Measurements from ENCODE around the gene CDK14. TPM values are rescaled to one million over a fixed set of nuclear protein-coding genes. Genes with fewer than 3 reads are reported as not detected.
"Not testable (repeated sequence)": the region's sequence is repeated elsewhere in the genome, so short reads cannot be mapped to it uniquely, and the experiment has no call there.

Gene CDK14
- polyA plus RNA-seq, 12 donors: 16.8 to 28.5 (median 23.8) TPM; not detected in 1

DNA sequence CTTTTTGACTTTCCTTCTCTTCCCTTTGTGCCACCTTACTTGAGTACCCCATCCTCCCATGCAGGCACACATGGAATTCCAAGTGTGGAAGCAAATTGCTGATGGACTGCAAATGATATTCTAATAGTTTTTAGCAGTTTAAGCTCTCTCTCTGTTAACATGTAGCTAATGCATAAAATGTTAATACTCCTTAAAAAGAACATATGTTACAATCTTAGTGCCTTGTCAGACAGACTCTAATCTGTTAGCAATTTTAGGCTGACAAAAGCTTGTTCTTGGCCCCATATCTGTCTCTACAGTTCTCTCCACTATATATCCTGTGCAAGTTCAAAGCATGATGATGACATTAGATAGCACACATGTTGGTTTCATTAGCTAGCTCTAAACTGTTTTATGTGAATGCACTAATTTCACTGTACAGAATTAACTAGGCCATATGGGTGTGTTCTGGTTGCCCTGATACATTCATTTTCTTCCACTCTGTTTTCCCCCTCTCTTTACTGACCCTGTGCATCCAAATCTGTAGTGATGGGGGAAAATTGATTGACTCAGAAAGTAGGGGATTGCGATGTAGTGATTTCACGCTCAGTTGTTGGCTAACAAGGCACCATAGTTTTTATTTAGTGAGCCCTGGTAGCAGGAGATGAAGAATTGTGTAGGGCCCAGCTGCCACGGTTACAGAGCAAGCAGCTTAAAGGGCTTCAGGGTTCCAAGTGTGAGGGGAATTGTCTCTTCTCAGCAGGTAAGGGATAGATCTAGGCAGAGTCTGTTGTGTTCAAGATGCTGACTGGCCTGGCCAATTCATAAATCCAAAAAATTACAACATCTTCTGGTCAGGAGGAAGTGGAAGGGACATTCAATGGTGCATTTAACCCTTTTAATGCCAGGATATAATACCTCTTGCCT, 553.5 kb downstream of the CDK14 start:
- no peak for DNase-seq

DNA sequence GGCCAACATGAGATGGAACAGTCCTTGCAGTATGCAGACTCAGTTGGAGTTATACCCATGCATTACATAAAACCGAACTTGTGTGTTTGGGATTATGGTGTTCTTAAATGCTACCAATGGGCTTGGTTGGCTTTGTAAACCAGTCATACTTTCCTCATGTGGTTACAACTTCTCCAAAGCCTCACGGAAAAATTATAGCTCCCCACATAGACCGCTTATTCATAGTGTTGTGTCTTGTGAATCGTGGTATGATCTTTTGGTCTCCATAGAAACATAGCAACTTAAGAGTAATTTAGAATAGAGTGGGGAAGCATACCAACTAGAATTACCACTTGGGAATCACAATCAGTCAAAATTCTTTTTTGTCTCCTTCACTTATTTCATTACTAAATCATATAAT, 555.8 kb downstream of the CDK14 start:
- DNase-seq: no peak

DNA sequence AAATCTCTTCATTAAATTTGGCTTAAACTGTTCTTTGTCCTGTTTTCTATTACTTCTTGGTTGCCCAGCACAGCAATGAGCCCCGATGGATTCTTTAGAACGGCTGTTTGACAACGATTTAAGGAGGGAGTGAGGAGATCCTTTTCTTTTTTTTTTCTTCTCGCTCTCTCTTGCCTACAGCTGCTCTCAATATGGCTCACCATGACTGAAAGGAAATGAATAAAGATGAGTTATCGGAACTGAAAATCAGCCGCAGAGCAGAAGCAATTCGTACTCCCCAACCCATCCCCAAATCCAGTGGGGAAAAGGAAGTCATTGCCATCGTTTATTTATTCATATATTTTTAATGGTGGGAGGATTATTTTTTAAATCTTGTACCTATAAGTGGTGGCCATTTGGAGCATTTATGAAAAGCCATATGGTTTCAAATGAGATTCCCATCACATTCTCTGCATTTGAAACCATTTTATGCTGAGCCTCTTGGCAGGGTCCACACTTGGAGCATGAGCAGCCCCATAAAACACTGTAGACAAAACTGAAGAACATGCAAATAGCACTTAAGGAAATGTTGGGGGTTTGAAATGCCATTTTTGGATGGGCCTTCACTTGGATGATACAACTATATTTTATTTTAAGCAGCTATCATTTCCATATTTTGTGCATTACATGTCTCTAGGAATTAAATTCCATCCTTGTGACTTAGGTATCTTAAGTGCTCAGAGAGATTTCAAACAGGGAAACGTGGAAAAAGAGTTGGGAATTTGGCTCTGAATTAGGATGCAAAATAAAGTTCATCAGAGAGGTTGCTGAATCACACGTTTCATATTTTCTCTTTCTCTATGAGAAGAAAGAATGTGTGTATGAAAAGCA, 560.4 kb downstream of the CDK14 start:
- no peak for DNase-seq

DNA sequence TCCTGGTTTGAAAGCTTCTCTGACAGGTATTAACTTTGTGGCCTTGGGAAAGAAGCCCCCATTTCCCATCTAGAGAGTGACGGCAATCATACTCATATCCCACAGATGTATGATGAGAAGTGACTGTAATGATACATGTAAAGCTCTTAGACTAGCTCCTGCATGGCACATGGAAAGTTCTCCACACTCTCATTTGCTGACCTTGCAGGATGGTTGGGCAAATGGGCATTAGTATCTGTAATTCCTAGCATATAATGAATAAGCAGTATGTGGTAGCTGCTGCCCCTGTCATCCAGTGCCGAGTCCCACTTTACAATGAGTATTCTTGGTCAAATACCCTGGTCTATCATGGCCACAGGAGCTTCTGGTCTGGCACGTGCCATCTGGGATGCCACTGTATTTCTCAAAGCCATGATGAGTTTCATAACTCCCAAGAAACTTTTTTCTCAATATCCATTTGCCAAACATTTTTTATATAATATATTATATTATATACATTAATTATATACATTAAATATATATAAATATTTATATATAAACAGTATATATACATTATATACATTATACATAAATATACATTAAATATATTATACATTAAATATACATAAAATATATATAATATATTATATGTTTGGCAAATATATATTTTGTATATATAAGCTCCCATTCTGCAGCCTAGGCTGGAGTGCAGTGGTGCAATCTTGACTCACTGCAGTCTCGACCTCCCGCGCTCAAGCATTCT, 561.6 kb downstream of the CDK14 start:
- no peak for DNase-seq

DNA sequence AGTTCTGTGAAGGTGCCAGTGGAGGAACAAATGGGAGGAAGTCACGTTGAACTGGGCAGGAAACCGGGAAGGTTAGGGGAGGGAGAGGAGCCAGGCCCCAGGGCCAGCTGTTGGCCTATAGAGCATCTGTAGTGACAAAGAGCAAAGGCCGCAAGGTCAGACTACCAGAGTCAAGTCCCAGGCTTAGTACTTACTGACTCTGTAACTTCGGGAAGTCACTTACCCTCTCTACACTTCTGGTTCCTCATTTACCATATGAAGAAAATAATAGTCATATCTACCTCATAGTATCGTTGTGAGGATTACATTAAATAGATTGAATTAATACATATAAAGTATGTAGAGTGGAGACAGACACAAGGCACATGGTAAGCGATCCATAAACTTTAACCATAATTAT, 566.3 kb downstream of the CDK14 start:
- no peak for DNase-seq

DNA sequence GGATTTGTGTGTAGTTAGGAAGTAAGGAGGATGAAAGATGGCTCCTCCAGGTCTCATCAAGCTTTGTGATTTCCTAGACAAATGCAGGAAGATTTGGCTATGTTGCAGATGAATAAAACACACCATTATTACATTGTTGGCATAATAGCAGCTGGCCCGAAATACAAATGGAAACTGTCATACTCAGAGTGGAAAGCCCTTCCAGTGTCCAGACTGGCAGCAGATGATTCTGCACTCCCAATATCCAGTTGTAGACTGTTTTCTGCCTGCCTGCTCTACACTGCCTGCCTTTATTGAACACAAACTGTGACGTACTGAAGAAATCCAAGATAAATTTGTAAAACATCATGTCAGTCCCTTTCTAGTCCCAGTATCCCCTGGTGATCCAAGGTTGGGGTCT, 568.4 kb downstream of the CDK14 start:
- DNase-seq: peak; percentile 64

DNA sequence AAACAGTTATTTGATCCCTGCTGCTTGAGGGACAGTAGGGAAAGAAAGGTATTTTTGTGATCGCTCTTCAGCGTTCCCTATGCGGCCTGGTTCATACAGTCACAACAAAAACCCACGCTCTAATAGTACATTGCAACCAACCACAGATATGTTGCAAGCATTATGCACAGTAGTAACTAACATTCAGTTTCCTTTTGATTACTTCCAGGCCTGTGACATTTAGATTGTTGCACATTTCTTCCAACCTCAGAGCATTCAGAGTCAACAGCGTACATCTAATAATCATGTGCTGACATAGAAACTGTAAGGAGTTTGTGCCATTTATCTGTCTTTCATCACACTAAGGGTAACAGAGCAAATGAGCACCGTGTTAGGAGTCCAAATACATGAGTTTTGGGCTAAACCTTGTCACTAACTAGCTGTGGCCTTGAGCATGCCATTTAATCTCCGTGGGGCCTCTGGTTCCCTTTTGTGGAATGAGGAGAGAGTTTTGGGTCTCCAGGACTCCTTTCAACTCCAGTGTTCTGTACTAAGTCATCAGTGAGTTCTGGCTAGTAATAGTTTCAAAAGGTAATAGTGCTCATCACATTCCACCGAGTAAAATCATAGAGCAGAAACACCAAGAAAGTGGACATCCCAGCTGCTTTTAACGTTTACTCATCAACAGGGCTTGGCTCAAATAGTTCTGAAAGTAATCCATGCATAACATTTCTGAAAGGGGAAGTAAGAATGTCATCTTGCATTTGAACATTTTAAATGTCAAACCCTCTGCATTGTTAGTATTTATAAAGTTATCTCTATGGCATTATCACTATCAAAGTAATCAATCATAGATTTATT, 569.1 kb downstream of the CDK14 start:
- peak; percentile 29 for DNase-seq

DNA sequence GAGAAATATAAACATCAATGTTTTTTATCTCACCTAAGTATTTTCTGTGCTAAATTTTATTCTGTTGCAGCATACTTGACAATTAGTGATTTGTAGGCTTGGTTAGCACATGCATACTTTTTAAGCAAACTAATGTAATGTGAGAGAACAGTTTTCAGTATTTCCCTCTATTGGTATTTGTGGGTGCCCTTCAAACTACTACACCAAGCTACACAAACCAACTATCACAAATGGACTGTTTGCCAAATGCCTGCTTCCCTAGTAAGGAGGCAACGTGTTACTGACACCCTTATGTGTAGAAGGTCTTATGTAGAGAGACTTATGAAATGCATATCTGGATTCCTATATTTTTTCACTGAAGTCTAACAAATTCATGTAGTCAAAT, 569.7 kb downstream of the CDK14 start:
- DNase-seq: no peak

DNA sequence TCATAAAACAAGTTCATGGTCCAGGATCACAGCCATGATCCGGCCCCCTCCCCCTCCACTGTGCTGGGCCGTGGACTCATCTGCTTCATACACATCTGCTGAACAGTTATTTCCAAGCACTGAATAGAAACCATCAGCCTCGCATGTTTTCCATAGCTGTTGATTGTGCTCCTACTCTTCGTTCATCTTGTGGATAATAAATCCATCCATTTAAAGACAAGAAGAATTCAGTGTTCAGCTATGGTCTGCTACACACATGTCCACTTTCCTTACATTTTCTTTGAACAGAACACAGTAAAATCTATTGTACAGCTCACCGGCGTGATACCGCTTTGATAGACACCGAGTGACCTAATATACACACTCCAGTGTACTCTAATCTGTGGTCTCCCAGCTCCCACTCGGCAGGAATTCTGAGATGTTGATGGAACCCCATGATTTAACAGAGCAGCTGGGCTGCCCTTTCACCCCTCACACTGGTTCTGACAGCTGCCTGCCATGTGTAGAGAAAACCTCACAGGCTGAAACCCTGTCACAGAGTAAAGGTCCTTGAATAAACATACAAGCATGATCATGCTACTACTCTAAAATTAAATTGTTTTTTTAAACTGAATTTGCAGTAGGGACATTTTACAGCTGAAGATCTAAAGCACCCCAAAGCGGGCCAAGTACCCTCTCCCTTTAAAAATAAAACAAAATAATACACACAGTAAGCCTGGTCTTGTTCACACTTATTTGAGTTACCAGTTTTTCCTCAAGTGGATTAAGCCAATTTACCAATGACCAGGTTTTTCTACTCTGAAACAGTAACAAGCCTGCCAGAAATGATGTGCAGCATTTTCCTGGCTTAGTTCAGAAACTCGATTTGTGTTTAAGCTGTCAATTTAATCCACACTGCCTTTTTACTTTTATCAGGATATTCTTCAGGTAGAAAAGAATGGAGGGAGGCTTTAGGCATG, 573.0 kb downstream of the CDK14 start:
- DNase-seq: peak; percentile 35

DNA sequence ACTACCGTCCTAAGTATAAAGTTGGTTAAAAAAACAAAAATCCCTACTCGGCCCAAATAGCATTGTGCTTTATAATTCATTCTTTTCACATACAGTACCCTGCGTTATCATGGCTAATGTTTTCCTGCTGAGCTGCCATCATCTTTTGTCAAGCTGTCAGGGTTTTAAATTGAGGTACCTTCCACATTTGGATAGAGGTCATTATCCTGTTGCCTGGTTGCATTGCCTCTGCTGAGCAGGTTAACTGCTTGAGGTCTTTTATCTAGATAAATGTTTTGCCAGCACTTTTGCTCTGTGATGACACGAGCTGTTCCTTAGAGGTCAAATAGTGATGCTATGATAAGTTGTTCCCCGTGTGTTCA, 573.7 kb downstream of the CDK14 start:
- DNase-seq: no peak

DNA sequence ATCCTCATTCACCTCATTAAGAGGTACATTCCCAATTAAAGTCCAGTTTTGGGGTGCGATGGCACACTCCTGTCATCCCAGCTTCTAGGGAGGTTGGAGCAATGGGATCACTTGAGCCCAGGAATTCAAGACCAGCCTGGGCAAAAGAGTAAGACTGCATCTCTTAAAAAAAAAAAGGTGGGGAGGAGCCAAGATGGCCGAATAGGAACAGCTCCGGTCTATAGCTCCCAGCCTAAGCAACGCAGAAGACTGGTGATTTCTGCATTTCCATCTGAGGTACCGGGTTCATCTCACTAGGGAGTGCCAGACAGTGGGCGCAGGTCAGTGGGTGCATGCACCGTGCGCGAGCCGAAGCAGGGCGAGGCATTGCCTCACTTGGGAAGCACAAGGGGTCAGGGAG, 577.1 kb downstream of the CDK14 start:
- DNase-seq: not testable (repeated sequence)

DNA sequence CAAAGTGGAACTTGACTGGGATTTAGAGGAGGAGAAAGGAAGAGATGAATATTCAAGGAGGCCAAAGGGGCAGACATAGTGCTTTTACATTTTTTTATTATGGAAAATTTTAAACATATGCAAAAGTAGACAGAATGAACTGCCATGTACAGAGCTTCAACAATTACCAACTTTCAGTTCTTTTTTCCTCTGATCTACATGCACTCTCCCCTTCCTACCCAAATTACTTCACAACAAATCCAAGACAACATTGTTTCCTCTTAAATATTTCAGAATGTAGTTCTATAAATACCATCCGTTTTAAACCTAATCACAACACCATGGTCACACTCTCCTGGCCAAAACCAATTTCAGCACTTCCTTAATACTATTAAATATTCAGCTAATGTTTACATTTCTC, 584.6 kb downstream of the CDK14 start:
- no peak for DNase-seq

DNA sequence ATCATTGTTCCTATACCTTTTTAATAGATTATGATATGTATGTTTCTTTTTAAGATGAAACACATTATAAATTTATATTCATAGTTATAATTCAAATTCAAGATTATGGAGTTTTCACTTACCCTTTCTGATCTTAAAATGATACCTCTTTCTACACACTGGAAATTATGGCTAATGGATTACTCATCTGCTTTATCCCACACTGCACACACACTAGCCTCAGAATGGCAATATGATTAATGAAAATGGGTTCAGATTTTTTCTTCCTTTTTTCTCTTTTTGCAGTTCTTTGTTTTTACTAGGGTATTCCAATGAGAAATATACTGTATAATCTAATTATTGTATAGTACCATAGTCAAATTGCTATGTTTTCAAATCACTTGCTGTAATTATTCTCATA, 585.8 kb downstream of the CDK14 start:
- DNase-seq: no peak

DNA sequence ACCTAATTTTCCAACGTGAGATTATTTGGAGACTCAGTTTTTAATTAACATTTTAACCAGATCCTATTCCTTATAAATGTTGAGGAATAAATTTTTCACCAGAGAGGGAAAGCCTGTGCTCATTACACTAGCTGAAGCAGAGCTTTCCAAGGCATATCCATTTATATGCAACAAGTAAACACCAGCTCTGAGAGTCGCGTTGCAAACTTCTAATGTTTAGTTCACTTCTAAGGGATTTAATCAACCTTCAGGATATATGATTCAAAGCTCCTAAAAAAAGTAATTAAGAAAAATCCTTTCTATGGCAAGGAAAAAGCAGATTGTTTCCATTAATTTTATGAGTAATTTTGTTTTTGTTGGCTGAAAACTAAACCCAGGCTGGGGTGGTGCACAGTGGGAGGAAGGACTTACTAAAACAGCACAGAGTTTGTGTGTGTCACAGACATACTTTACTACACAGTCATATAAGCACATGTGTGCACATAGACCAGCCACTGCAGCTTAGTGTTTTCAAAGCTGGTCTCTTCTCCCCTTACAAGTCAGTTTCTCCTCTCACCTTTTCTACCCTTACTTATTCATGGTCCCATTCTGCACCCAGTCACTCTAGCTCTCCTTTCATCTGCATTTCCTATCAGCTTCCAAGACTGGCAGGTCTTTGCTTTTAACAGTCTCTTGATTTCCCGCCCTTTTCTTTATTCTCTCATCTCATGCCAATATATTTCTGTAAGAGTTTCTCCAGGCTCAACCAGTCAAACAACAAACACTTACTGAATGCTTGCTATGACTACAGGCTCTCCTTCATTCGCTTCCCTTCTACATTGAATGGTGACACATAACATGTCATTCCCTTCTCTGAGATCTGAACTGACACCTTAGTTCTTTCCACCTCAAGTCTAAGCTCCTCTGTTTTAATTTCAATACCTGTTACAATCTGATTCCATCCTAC, 587.0 kb downstream of the CDK14 start:
- no peak for DNase-seq

DNA sequence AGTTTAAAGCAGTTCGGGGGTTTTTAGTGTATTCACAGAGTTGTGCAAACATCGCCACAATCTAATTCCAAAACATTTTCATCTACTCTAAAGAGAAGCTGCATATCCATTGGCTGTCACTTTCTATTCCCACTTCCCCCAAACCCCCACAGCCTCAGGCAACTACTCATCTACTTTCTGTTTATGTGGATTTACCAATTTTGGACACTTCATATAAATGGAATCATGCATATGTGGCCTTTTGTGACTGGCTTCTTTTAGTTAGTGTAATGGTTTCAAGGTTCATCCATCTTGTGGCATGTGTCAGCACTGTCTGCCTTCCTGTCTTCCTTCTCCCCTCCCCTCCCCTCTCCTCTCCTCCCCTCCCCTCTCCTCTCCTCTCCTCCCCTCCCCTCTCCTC, 589.6 kb downstream of the CDK14 start:
- no peak for DNase-seq

DNA sequence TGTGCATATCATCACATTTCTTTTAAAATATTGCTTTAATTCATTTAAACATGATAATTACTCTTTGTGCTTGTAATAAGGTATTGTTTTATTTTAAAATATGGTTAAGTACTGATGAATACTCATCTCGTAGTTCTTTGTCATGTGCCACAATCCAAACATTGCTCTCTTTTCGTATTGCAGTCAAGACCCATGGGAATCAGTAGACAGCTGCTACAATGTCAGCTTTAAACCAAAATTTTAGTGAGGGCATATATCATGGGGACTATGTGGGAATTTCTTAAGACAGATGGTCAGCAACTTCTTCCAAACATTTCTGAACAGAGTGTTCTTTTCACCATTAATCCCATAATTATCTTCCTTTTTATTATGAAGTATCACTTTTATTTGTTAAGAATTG, 590.9 kb downstream of the CDK14 start:
- DNase-seq: no peak

DNA sequence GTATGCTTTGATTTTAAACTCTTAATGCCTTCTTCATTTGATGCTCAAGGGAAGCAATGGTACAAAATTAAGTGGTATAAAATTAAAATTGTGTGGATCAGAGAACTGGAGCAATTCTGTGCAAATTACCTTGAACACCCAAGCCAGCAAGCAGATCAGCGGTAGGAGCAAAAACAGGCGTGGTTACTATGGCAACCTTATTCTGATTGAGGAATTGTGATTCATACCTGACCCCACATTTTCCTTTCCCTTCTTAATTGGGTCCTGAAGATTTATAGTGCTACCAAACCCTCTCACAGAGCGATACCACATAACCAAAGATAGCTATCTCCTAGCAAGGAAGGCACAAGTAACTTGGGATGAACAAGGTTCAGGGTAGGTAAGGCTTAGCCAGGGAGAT, 595.6 kb downstream of the CDK14 start:
- no peak for DNase-seq

DNA sequence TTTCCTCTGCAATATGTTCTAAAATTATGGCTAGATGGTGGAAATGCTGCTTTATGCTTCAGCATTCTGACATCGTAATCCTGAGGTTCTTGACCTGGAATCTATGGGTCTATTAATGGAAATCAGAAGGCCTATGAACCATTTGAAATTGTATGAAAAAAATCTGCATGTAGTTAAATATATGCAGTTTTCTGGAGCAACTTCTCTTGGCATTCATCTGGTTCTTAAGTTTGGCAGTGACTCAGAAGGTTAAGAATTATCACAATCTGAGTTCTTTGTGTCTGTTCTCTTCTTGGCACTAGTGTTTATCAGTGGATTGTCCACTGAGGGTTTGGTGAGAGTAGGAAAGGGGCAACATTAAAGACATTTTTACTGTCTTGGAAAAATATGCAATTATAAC, 597.0 kb downstream of the CDK14 start:
- no peak for DNase-seq

DNA sequence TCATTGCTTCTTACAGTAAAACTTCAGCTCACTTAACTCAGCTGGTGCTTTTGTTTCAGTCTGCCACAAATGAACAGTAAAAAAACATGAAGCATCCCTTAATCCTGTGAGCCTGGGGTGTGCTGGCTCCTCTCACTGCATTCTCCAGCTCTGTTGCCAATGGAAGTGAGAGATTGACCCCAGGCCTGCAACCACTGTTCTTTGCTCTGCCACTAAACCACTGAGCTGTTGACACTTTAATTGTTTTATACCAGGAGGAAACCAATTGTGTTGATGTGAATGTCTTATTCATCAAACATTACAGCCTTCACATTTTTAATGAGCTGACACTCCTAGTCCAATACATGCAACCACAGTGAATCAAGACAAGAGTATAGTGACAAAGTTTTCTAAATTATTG, 598.7 kb downstream of the CDK14 start:
- no peak for DNase-seq

All from muscle of arm (tissue), 12 donors.